ENCODE data around the gene PSMA5.
"Not testable (repeated sequence)": the region's sequence is repeated elsewhere in the genome, so short reads cannot be mapped to it uniquely, and the experiment has no call there.

PSMA5 gene

GRCh38 chr1:109426281-109427170 is at the start of gene PSMA5:
PSMA5 (minus strand) TSS chr1:109426448; CDS start chr1:109426330, 118 bp downstream.
- H3K4me3 ChIP-seq (ENCODE audit: low read depth, low read length) = peak within 1 kb of the TSS; percentile 72
- TF ChIP-seq CTCF (IDR thresholded peaks at IDR 0.05; ENCODE audit: control insufficient read depth, extremely low read depth, insufficient read depth) = no peak
- DNase-seq (ENCODE audit: low read depth) = peak; percentile 99

DNA sequence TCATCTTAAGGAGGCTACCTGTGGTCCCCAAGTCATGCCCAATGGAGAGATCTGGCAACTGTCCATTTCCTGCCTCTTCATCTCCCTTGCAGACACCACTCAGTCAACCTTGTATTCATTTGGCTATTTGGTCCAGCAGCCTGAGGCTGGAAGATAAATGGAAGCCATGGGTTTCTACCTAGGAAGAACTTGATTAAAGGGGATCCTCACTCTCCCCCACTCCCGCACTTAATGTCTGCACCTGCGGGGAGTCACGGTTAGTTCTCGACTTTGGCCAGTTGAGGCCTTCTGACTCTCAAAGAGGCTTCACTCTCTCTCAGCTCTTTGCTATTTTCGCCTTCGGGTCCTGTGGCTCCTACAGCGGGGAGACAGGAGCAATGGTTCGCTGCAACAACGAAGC is 49.0 kb upstream of the PSMA5 start:
- DNase-seq (ENCODE audit: low read depth) = no peak
- TF ChIP-seq CTCF (IDR thresholded peaks at IDR 0.05; ENCODE audit: control insufficient read depth, extremely low read depth, insufficient read depth) = no peak
- no peak overlapping the region for H3K4me3 ChIP-seq (ENCODE audit: low read depth, low read length)

DNA sequence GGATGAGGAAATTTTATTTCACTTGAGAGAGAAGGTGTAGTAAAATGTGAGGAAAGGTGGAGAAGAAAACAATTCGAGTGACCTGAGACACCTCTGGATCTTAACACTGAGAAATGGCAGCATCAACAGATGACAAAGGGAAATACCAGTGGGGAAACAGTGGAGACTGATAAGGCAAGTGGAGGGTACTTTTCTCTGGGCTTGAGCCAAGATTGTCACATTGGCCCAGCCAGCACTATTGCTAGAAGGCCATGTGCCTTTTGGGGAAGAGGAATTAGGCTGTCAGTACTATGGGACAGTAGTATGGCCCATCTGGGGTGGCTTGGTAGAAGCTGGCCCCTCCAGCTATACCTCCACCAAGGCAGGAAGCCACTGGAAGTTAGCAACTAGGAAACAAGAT is 48.4 kb upstream of the PSMA5 start:
- H3K4me3 ChIP-seq (ENCODE audit: low read depth, low read length) = no peak overlapping the region
- TF ChIP-seq CTCF (IDR thresholded peaks at IDR 0.05; ENCODE audit: control insufficient read depth, extremely low read depth, insufficient read depth) = no peak
- DNase-seq (ENCODE audit: low read depth) = no peak

DNA sequence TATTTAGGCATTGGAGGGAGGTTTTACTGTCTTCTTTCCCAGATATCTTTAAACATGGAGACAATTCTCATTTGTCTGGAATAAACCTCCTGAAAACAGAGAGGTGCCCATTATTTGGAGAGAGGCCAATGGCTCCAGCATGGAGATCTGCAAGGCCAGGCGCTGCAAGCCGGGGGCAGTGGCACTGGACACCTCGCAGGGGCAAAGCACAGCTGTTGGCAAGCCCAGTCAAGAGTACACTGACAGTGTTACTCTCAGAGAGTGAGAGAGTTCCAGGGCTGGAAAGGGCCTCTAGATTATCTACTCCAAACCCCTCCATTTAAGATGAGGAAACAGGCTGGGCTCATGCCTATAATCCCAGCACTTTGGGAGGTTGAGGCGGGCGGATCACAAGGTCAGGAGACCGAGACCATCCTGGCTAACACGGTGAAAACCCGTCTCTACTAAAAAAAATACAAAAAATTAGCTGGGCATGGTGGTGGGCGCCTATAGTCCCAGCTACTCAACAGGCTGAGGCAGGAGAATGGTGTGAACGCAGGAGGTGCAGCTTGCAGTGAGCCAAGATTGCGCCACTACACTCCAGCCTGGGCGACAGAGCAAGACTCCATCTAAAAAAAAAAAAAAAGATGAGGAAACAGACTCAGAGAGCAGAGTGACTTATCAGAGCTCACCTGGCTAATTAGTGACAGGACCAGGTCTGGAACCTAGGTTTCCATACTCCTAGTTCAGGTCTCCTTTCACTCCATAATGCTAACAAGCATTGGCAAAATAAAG is 47.2 kb upstream of the PSMA5 start:
- H3K4me3 ChIP-seq (ENCODE audit: low read depth, low read length); DNase-seq (ENCODE audit: low read depth): not testable (repeated sequence)

- no peak for DNase-seq (ENCODE audit: low read depth)
- no peak for TF ChIP-seq CTCF (IDR thresholded peaks at IDR 0.05; ENCODE audit: control insufficient read depth, extremely low read depth, insufficient read depth)
- H3K4me3 ChIP-seq (ENCODE audit: low read depth, low read length) = no peak overlapping the region
Measured at GRCh38 chr1:109472779-109473178, 46.5 kb upstream of the PSMA5 start.

- DNase-seq (ENCODE audit: low read depth) = no peak
- no peak overlapping the region for H3K4me3 ChIP-seq (ENCODE audit: low read depth, low read length)
- no peak for TF ChIP-seq CTCF (IDR thresholded peaks at IDR 0.05; ENCODE audit: control insufficient read depth, extremely low read depth, insufficient read depth)
Measured at GRCh38 chr1:109470245-109470644, 44.0 kb upstream of the PSMA5 start.

DNA sequence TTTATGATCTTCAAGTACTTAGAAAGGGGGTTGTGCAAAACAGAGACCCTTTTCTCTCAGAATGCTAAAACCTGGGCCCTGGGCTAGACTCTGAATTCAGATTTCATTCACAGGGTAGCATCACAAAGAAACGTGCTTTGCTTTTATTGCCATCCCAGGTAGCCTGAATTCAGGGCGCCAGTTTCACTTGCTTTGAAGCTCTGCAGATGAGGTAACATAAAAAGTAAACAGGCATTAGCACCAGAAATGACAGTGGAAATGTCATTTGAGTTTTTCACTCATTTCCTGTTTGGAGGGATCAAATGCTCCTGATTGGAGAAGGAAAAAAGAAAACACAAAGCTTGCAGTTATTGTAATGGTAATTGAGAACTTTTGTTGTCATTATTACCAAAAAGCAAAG is 42.7 kb upstream of the PSMA5 start:
- no peak for DNase-seq (ENCODE audit: low read depth)
- H3K4me3 ChIP-seq (ENCODE audit: low read depth, low read length) = no peak overlapping the region
- TF ChIP-seq CTCF (IDR thresholded peaks at IDR 0.05; ENCODE audit: control insufficient read depth, extremely low read depth, insufficient read depth) = no peak
